ENCODE data around the gene RNF17.

RNF17 gene

DNA sequence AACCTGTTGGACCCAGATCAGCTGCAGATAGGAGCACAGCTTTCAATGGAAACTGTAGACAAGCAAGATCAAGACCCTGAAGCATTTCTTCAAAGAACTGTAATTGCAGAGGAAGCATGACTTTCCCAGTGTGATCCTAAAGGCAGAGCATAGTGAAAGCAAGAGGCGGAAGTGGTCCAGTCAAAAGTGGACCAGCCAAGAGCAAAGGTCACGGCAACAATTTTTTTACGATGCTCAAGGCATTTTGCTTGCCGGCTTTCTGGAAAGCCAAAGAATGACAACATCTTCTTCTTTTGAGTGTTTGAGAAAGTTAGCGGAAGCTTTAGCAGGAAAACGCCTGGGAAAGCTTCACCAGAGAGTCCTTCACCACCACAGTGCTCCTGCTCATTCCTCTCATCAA lies 111.6 kb downstream of the RNF17 start:
- in situ Hi-C loops (cut with HindIII; ENCODE audit: low pct_unique_long_range_greater_than_20kb, low sequenced_read_pairs), result no loop called here
- DNase-seq (ENCODE audit: low read depth in 1 of 2, low spot score in 1 of 2), result peak in 1 of 2 experiments; percentile 53
- no peak for TF ChIP-seq JUND (IDR thresholded peaks at IDR 0.05; ENCODE audit: low read depth)

DNA sequence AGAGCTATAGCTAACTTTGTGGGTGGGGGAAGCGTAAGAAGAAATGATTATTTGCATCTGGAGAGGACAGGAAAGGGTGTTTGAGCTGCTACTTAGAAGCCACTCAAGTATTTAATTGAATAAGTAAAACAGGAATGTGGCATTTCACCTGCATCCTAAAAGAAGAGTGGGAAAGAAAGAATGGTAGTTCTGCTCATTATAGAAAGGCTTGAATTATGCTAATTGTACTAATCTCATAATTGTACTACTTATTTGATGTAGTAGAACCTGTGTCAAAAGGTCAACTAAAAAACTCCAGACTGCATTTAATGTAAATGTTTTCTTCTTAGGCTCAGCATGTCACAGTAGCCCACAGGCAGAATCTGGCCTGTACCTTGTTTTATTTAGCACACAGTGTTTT lies 113.6 kb downstream of the RNF17 start:
- in situ Hi-C loops (cut with HindIII; ENCODE audit: low pct_unique_long_range_greater_than_20kb, low sequenced_read_pairs), result no loop called here
- DNase-seq (ENCODE audit: low read depth in 1 of 2, low spot score in 1 of 2), result no peak
- no peak for TF ChIP-seq JUND (IDR thresholded peaks at IDR 0.05; ENCODE audit: low read depth)

DNA sequence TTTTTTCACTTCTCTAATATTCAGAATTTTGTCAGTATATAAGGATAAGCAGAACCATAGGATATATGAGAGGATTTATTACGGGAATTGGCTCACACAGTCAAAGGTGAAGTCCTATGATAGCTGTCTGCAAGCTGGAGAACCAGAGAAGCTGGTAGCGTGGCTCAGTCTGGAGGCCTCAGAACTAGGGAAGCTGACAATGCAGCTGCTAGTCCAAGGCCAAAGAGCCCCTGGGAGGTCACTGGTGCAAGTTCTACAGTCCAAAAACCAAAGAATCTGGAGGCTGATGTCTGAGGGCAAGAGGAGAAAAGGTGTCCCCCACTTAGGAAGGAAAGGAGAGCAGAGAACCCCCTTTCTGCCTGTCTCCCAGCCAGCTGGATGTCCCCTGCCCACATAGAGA lies 114.4 kb downstream of the RNF17 start:
- DNase-seq (ENCODE audit: low read depth in 1 of 2, low spot score in 1 of 2), result no peak
- no peak for TF ChIP-seq JUND (IDR thresholded peaks at IDR 0.05; ENCODE audit: low read depth)
- in situ Hi-C loops (cut with HindIII; ENCODE audit: low pct_unique_long_range_greater_than_20kb, low sequenced_read_pairs), result no loop called here

DNA sequence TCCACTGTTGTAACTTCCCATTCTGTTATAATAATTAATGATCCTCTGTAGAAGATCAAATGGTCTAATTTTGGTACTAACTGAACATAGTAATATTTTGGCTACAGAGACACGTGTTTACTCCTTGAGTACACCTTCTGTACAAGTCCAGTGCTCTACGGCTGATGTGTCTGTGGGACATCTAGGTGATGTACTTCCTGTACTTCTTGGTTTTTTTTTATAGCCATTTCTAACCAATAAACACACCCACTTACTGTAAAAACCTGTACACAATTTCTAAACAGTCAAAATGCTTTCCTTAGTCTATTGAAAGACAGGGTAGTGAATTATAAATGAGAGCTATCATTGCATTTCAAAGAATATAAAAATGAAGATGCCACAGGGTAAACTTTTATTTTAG lies 118.7 kb downstream of the RNF17 start:
- no peak for DNase-seq (ENCODE audit: low read depth in 1 of 2, low spot score in 1 of 2)
- in situ Hi-C loops (cut with HindIII; ENCODE audit: low pct_unique_long_range_greater_than_20kb, low sequenced_read_pairs), result no loop called here
- TF ChIP-seq JUND (IDR thresholded peaks at IDR 0.05; ENCODE audit: low read depth), result no peak

DNA sequence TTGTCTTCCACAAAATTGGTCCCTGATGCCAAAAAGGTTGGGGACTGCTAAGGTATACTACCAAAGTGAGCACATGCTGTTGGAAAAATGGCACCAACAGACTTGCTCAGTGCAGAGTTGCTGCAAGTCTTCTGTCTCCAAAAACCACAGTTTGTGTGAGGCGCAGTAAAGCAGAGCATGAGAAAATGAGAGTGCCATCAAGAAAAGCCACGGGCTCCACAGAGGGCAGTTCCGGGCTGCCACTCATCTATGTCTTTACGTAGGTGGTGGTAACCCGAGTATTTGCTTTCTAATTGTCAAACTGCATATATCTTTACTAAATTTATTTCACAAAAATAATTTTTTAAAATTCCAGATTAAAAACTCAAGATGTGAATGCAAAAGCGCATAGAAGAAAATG lies 123.8 kb downstream of the RNF17 start:
- in situ Hi-C loops (cut with HindIII; ENCODE audit: low pct_unique_long_range_greater_than_20kb, low sequenced_read_pairs), result no loop called here
- DNase-seq (ENCODE audit: low read depth in 1 of 2, low spot score in 1 of 2), result no peak
- no peak for TF ChIP-seq JUND (IDR thresholded peaks at IDR 0.05; ENCODE audit: low read depth)

DNA sequence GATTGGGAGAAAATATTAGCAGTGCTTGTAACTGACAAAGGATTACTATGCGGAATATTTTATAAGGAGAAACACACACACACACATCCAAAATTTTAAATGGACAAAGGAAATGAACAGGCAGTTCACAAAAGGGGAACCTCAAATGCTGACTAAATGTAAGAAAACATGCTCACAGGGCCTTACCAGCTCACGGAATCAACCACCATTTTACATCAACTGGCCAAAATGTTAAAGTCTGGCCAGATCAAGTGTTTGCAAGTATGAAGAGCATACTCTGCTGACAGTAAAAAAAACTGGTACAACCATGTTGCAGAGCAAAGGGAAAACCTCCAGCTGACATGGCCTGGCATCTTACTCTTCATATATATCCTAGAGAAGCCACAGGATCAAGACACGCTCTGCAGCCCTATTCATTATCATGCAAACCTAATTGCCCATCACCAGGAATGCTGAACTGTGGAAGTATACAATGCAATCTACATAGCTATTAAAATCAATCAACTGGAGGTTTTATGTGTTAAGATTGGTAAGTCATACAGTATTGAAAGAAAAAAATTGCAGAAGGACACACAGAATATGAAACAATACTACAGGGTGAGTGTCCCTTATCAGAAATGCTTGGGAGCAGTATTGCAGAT lies 124.4 kb downstream of the RNF17 start:
- no peak for DNase-seq (ENCODE audit: low read depth in 1 of 2, low spot score in 1 of 2)

DNA sequence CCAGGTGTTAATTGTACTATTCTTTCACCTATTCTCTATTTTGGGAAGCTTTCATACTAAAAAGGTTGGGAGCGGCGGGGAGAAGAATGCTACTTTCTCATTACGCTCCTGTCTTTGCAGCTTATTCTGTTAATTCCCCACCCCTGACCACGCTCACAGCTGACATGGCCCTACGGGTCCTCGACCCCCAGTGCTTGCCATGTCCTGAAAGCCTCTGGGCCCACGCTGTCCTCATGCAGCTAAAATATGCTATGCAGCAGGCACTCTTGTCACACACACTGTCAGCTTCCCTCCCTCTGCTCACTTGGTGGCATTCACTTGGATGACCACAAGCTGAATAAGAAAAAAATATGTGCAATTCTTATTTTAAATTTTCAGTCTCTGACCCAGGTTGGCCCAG lies 126.3 kb downstream of the RNF17 start:
- no peak for DNase-seq (ENCODE audit: low read depth in 1 of 2, low spot score in 1 of 2)
- TF ChIP-seq JUND (IDR thresholded peaks at IDR 0.05; ENCODE audit: low read depth), result no peak
- in situ Hi-C loops (cut with HindIII; ENCODE audit: low pct_unique_long_range_greater_than_20kb, low sequenced_read_pairs), result no loop called here

More for the DNA sequence above, 124.4 kb downstream of the RNF17 start:
- in situ Hi-C loops (cut with HindIII; ENCODE audit: low pct_unique_long_range_greater_than_20kb, low sequenced_read_pairs), result no loop called here
- TF ChIP-seq JUND (IDR thresholded peaks at IDR 0.05; ENCODE audit: low read depth), result no peak

DNA sequence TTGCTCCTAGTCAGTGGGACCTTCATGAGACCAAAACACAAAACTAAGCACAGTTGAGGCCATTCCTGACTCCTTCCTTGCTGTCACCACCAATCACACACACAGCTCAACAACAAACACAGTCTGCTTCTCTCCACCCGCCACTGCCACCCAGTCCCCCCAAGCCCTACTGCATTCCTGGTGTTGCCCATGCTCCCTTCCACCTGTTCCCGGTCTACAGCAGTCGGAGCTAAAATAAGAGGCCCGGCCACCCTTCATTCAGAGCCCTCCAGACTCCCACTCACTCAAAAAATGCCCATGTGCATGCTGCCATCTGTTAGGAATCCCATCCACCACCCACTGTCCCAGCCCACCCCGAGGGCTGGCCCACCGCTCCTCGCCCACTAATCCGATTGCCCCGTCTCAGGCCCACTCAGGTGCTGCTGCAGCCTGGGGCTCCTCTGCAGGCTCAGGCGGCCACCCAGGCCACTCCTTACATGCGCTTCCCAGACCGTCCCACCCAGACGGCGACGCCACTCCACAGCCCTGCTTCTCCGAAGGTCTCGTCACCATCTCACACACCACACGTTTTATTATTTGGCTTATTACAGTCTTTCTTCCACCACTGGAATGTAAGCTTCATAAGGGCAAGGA lies 127.6 kb downstream of the RNF17 start:
- in situ Hi-C loops (cut with HindIII; ENCODE audit: low pct_unique_long_range_greater_than_20kb, low sequenced_read_pairs), result no loop called here
- no peak for TF ChIP-seq JUND (IDR thresholded peaks at IDR 0.05; ENCODE audit: low read depth)
- no peak for DNase-seq (ENCODE audit: low read depth in 1 of 2, low spot score in 1 of 2)

DNA sequence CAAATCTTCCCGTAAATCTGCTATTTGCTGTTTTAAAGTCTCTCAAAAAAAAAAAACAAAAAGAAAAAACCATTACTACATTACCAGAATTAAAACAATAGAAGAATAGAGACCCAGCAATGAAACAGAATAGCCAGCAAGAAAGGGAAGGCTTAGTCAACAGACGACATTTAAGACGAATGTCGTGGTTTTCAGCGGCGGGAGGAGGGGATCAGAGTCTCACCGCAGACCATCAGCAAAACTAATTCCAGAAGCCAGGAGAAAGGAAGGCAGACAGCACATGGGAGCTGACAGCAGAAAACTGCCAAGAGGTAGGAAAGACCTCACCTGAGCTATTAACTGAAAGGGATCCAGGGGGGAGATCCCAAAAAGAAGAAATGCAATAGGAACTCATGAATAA lies 128.9 kb downstream of the RNF17 start:
- in situ Hi-C loops (cut with HindIII; ENCODE audit: low pct_unique_long_range_greater_than_20kb, low sequenced_read_pairs), result no loop called here
- no peak for TF ChIP-seq JUND (IDR thresholded peaks at IDR 0.05; ENCODE audit: low read depth)
- DNase-seq (ENCODE audit: low read depth in 1 of 2, low spot score in 1 of 2), result no peak

DNA sequence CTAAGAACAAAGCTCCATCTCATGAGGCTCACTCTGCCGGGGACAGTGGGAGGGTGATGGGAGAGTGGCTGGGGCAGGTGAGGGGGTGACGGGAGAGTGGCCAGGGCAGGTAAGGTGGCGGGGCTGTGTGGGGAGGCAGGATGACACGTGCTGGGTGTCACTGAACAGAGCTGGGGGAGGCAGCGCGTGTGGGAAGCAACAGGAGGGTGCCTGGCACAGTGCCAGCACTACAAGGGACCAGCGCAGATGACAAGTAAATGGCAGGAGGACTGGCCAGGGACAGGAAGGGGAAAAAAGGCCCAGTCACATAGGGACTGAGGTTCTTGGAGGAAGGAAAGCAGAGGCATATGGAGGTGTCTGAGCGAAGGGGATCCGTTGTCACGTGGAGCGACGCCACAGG lies 129.9 kb downstream of the RNF17 start:
- no peak for TF ChIP-seq JUND (IDR thresholded peaks at IDR 0.05; ENCODE audit: low read depth)
- DNase-seq (ENCODE audit: low read depth in 1 of 2, low spot score in 1 of 2), result no peak
- in situ Hi-C loops (cut with HindIII; ENCODE audit: low pct_unique_long_range_greater_than_20kb, low sequenced_read_pairs), result no loop called here

DNA sequence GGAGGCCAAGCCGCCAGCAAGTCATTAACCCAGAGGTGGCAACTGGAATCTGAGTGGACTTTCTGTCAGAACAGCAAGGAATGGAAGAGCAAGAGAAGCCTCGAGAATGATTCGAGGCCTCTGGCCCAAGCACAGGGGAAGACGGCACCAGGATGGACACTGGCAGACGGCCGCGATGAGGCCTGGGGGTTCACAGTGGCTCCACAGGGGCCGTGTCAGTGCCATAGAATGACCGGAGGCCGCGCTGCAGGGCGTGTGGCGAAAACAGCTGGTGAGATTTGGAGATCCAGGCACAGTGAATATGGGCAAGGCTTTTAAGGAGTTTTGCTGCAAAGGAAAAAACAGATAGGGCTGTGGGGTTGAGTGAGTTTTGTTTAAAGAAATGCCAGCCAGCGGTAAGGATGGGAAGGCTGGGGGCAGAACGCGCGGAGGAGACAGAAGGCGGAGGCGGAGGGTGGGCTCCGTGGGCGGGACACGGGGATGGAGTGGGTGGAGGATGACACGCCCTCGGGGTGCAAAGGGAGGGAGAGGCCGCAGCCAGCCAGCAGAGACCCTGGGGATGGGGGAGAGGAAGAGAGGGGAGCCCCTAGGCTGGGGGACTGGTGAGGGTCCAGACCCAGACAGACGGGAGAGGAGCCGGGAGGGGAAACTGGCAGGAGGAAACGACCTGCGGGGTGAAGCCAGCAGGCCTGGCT lies 130.5 kb downstream of the RNF17 start:
- DNase-seq (ENCODE audit: low read depth in 1 of 2, low spot score in 1 of 2), result no peak
- in situ Hi-C loops (cut with HindIII; ENCODE audit: low pct_unique_long_range_greater_than_20kb, low sequenced_read_pairs), result no loop called here
- no peak for TF ChIP-seq JUND (IDR thresholded peaks at IDR 0.05; ENCODE audit: low read depth)

DNA sequence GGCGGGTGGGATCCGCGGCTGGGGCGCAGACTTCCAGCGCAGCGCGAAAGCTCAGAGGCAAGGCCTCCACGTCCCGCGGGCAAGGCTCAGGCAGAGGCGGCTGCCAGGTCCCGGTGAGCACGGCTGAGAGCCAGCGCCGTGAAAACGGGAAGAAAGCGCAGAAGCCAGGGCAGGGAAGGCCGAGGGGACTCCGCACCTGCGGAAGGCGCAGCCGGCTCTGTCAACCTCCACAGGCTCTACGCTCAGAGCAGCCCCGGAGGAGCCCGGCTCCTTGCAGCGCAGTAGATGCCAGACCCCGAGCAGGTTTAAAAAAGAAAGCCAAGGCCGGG lies 131.0 kb downstream of the RNF17 start:
- in situ Hi-C loops (cut with HindIII; ENCODE audit: low pct_unique_long_range_greater_than_20kb, low sequenced_read_pairs), result no loop called here
- no peak for TF ChIP-seq JUND (IDR thresholded peaks at IDR 0.05; ENCODE audit: low read depth)

DNA sequence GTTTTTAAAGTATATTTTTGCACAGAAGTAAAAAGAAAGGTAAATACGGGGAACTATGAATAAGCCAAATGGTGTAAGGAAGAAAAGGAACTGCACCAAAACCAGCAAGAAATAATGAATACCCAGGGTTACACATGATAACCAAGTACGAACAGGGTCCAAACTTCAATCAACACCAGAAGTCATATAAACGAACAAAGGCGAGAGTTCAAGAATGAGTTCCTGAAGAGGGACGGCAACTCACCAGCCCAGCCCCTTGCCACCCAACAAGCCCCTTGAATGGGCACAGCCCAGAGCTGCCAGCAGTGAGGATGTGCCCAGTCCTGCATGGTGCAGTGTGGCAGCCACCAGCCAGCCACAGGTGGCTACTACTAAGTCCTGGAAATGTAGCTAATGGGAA lies 132.1 kb downstream of the RNF17 start:
- in situ Hi-C loops (cut with HindIII; ENCODE audit: low pct_unique_long_range_greater_than_20kb, low sequenced_read_pairs), result no loop called here
- TF ChIP-seq JUND (IDR thresholded peaks at IDR 0.05; ENCODE audit: low read depth), result no peak
- DNase-seq (ENCODE audit: low read depth in 1 of 2, low spot score in 1 of 2), result no peak

More for the DNA sequence above, 131.0 kb downstream of the RNF17 start:
- DNase-seq (ENCODE audit: low read depth in 1 of 2, low spot score in 1 of 2), result no peak

Measured in T47D (cell line).